Lung (tissue), 12 donors: ENCODE results near the gene FAM13A. TPM values are rescaled to one million over a fixed set of nuclear protein-coding genes. Genes with fewer than 3 reads are reported as not detected.

Experiments
- ATAC-seq: fragments of 200-7000 bp; cut with Tn5 transposase; one replicate; pipeline ENCODE4 v1.9.1; 2020; ENCODE audit warnings: moderate number of reproducible peaks; ENCODE audit not compliant: insufficient read depth, low FRiP score
- DNase-seq, 3 donors: peaks; one replicate each; pipeline ENCODE4 v3.0.0-alpha.2; 2013 to 2017
- H3K27ac ChIP-seq, 2 donors: one replicate each; pipeline ENCODE4 v1.5.1; 2013; ENCODE audit warnings: mild to moderate bottlenecking in 2 of 2, moderate library complexity in 2 of 2, control low read depth in 1 of 2, inconsistent platforms in 1 of 2, low read depth in 1 of 2, low read length in 1 of 2
- H3K27me3 ChIP-seq, 3 donors: one replicate each; pipeline ENCODE4 v1.5.1; 2013; ENCODE audit warnings: low read length in 2 of 3; ENCODE audit not compliant: control insufficient read depth in 3 of 3, insufficient read depth in 3 of 3
- H3K36me3 ChIP-seq, 4 donors: one replicate each; pipeline ENCODE4 v1.5.1; 2013; ENCODE audit warnings: low read length in 4 of 4, mild to moderate bottlenecking in 1 of 4, moderate library complexity in 1 of 4; ENCODE audit not compliant: control insufficient read depth in 4 of 4, insufficient read depth in 4 of 4
- H3K4me1 ChIP-seq, 5 donors: one replicate each; pipeline ENCODE4 v1.5.1; 2013; ENCODE audit warnings: low read length in 5 of 5, mild to moderate bottlenecking in 2 of 5, moderate library complexity in 1 of 5; ENCODE audit not compliant: control insufficient read depth in 5 of 5, insufficient read depth in 5 of 5
- H3K4me3 ChIP-seq: one replicate; pipeline ENCODE4 v1.5.1; 2013; ENCODE audit warnings: mild to moderate bottlenecking, control low read depth, moderate library complexity
- H3K9ac ChIP-seq, 2 donors: one replicate each; pipeline ENCODE4 v1.5.1; 2013; ENCODE audit warnings: low read length in 2 of 2, control low read depth in 1 of 2; ENCODE audit not compliant: insufficient read depth in 1 of 2
- H3K9me3 ChIP-seq, 4 donors: one replicate each; pipeline ENCODE4 v1.5.1; 2013; ENCODE audit warnings: low read length in 3 of 4, mild to moderate bottlenecking in 1 of 4, moderate library complexity in 1 of 4; ENCODE audit not compliant: control insufficient read depth in 4 of 4, insufficient read depth in 3 of 4
- CTCF ChIP-seq: IDR thresholded peaks from 2 replicates; pipeline ENCODE4 v1.5.1; 2012; ENCODE audit warnings: mild to moderate bottlenecking; ENCODE audit errors: control extremely low read depth, extremely low read depth
- WGBS, 2 donors: extraction: QIAGEN DNeasy Blood & Tissue Kit; methylation state at CpG; one replicate each; pipeline ENCODE4 v1.1.7; 2013; 5-methylcytosine and 5-hydroxymethylcytosine counted together
- polyA plus RNA-seq, 2 donors: library from polyadenylated mRNA; stranded (reverse); fragments of 200-250 nt; gene quantifications; one replicate each; pipeline ENCODE4 v1.2.1, GENCODE V29; 2013
- total RNA-seq, 2 donors: library from RNA; depleted of rRNA in 1 of 2; stranded (reverse); fragments of >200 nt in 1 of 2; gene quantifications; one replicate each; pipeline ENCODE4 v1.2.1, GENCODE V29; 2014 to 2021
- donor health status: control.
- donor health status: control.
- donor health status: Bipolar disorder and iron deficiency.
- donor health status: healthy.
- donor health status: DM: yes; HTN: yes; CAD: no.

FAM13A gene
- total and polyA plus RNA-seq, 4 donors: 9.2 to 122 (median 29.3) TPM

GRCh38 chr4:88775529-88775928 lies 281.5 kb downstream of the FAM13A start:
- Histone ChIP-seq H3K9ac (no peak overlapping the region), H3K4me3 (no peak overlapping the region), H3K27me3 (no peaks in the 10 kb centered on the region), H3K4me1 (no peaks in the 10 kb centered on the region), H3K27ac (no peak overlapping the region), H3K36me3 (peaks cover 0 to 29% (median 13%) of the 10 kb centered on the region in 4 donors), H3K9me3 (no peaks in the 10 kb centered on the region)
- no peak for ATAC-seq
- 81 to 96% methylated on average over 2 of the region's 2 CpGs for WGBS, 2 donors
- TF ChIP-seq CTCF: no peak
- DNase-seq: no peak

DNA sequence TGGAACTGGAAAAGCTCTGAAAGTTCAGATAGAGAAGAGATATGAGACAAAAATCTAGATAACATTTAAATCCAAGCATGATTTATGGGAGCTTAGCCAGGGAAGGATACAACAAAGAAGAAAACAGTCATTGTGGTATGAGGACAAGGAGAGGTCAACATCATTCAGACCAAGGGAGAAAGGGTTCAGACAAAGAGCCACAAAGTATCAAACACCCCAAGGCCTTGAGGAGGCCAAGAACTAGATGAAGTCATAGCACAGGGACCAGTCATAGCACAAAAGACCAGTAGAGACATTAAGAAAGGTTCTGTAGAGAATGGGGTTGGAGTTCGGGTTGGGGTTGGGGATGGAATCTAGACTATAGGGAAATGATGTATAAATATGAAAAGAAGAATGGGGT lies 282.0 kb downstream of the FAM13A start:
- Histone ChIP-seq H3K4me3 (no peak overlapping the region), H3K9me3 (no peaks in the 10 kb centered on the region), H3K27me3 (no peaks in the 10 kb centered on the region), H3K9ac (no peak overlapping the region), H3K4me1 (no peaks in the 10 kb centered on the region), H3K27ac (no peak overlapping the region), H3K36me3 (peaks cover 0 to 25% (median 13%) of the 10 kb centered on the region in 4 donors)
- 82 to 93% methylated on average over 1 of the region's 1 CpG for WGBS, 2 donors
- DNase-seq: no peak
- ATAC-seq: no peak
- no peak for TF ChIP-seq CTCF

DNA sequence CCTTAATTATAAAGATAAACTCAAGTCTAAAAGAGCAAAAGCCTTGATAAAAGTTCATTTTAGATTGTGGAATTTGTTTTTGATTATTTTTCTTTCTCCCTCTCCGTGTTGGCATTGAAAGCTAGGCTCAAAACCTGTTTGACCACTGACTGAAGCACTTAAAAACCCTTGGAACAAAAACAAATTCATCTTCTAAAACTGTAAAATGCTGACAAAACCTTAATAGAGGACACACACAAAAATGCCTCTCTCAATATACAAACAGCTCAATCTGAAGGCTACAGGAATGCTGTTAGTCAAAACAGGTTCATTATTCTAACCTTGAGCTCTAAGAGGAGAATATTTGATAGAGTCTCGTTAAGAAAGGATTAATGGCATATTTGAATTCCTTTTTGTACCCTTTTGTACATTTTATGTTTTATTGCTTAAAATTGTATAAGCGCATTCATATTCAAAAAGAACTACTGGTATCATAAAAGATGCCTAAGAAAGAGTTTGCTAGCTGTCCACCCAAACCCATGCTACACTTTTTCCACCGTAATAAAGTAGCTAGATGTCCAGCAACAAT lies 285.0 kb downstream of the FAM13A start:
- Histone ChIP-seq H3K9ac (no peak overlapping the region), H3K27me3 (no peaks in the 10 kb centered on the region), H3K4me3 (no peak overlapping the region), H3K27ac (no peak overlapping the region), H3K36me3 (peaks cover 0 to 13% (median 7%) of the 10 kb centered on the region in 4 donors), H3K9me3 (no peaks in the 10 kb centered on the region), H3K4me1 (no peaks in the 10 kb centered on the region)
- ATAC-seq (no peak), DNase-seq (peak in 2 of 3 donors; percentile 42 to 50)
- no peak for TF ChIP-seq CTCF
- WGBS, 2 donors: 81 to 87% methylated on average over 4 of the region's 4 CpGs

DNA sequence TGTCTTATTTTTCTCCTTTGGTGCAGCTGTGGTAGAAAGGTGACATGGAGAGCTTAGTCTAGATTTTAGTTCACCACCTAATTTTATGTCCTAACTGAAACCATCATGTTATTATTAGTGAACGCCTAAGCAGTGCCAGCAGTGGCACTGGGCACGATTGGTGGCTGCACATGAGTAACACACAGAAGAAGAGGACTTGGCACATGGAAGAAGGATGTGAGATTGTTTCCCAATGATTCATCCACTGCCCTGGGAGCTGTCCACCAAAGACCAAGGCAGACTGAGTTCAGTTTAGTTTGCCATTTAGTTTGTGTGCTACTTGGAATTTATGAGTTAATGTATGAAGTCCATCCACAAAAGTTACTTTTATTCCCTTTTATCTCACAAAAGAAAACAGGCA lies 291.3 kb downstream of the FAM13A start:
- no peak for TF ChIP-seq CTCF
- Histone ChIP-seq H3K36me3 (peaks cover 2 to 21% (median 8%) of the 10 kb centered on the region in 4 donors), H3K27me3 (no peaks in the 10 kb centered on the region), H3K4me1 (peaks cover 0 to 4% (median 0%) of the 10 kb centered on the region in 5 donors), H3K27ac (peak overlapping the region in 1 of 2 donors; percentile 25), H3K9ac (no peak overlapping the region), H3K9me3 (no peaks in the 10 kb centered on the region), H3K4me3 (no peak overlapping the region)
- 63 to 81% methylated on average over 2 of the region's 2 CpGs for WGBS, 2 donors
- no peak for DNase-seq
- ATAC-seq: no peak
